ENCODE data around the gene RANBP9.

Gene RANBP9

DNA sequence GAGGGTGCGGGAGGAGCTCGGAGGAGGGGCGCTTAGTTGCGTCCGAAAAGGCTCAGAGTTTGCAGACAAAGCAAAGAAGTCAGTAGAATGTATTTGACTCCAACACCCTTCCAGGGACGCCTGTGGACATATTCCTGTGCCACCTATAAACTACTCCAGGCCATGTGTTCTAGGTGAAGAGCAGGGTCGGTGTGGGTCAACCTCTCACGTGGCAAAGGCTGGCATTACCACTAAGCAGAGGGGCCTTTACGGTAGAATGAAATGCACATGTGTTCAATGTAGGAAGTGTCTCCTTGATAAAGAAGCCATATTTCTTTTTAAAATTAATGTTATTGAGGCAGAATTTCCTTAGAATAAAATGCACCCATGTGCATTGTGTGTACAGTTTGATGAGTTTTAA is 121.8 kb downstream of the RANBP9 start:
- Histone ChIP-seq H3K27ac (no peak overlapping the region), H3K27me3 (no peaks in the 10 kb centered on the region), H3K4me1 (no peaks in the 10 kb centered on the region), H3K9me3 (no peaks in the 10 kb centered on the region), H3K4me3 (no peak overlapping the region), H3K36me3 (peaks cover 29 to 69% (median 67%) of the 10 kb centered on the region in 3 donors)
- DNase-seq = no peak
- intact Hi-C loops (cut with DNase I; ENCODE audit: low total_unique reads) = no loop called here
- TF ChIP-seq, protein P1, sequence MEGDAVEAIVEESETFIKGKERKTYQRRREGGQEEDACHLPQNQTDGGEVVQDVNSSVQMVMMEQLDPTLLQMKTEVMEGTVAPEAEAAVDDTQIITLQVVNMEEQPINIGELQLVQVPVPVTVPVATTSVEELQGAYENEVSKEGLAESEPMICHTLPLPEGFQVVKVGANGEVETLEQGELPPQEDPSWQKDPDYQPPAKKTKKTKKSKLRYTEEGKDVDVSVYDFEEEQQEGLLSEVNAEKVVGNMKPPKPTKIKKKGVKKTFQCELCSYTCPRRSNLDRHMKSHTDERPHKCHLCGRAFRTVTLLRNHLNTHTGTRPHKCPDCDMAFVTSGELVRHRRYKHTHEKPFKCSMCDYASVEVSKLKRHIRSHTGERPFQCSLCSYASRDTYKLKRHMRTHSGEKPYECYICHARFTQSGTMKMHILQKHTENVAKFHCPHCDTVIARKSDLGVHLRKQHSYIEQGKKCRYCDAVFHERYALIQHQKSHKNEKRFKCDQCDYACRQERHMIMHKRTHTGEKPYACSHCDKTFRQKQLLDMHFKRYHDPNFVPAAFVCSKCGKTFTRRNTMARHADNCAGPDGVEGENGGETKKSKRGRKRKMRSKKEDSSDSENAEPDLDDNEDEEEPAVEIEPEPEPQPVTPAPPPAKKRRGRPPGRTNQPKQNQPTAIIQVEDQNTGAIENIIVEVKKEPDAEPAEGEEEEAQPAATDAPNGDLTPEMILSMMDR (IDR thresholded peaks at IDR 0.05) = no peak

DNA sequence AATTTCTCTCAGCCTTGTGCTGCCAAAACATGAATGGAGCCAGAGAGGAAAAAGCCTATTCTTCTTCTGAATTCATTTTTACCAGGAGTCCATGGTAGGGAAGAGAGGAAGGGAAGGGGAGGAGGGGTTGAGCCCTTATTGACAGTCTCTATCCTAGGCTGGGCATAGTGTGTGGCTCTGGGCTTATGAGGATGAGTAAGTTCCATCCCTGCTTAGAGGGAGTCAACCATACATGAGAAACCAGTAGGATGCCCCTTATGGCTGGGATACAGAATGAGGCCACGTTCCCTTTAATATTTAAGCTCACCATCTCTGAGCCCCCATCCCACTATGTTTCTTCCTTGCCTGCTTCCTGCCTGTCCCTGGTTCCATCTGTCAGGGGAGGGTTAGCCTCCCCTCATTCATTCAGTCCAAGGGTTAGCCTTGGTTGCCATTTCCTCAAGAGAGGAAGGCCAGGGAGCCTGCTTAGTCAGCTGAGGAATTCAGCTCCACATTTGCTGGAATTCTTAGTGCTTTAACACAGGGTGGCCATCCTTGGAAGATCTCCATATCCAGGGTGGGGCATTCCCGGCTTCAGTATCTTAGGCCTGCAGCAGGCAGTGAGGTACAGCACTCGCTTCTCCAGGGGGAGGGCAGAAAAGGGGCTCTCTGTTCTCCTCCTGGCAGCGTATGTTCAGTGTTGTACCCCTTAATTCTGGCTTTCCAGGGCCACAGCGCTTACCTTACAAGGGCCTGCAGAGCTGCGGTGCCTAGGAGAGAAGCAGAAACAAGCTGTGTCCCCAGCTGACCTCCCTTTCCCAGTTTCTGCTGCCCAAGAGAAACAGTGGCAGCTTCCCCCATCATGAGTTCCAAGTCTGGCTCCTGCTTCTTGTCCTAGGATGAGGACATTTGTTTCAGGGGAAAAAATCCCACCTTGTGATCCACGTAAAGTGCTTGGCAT is 124.8 kb downstream of the RANBP9 start:
- Histone ChIP-seq H3K9me3 (no peaks in the 10 kb centered on the region), H3K36me3 (peaks cover 31 to 62% (median 51%) of the 10 kb centered on the region in 3 donors), H3K27ac (no peak overlapping the region), H3K4me1 (no peaks in the 10 kb centered on the region), H3K27me3 (no peaks in the 10 kb centered on the region), H3K4me3 (no peak overlapping the region)
- TF ChIP-seq, protein P1 (IDR thresholded peaks at IDR 0.05) = no peak
- intact Hi-C loops (cut with DNase I; ENCODE audit: low total_unique reads) = no loop called here
- DNase-seq = no peak

GRCh38 chr6:13581700-13582229 is 129.9 kb downstream of the RANBP9 start:
- Histone ChIP-seq H3K4me1 (no peaks in the 10 kb centered on the region), H3K4me3 (no peak overlapping the region), H3K27ac (no peak overlapping the region), H3K9me3 (no peaks in the 10 kb centered on the region), H3K36me3 (peaks cover 13 to 39% (median 34%) of the 10 kb centered on the region in 3 donors), H3K27me3 (no peaks in the 10 kb centered on the region)
- TF ChIP-seq, protein P1 (IDR thresholded peaks at IDR 0.05) = no peak
- DNase-seq = no peak
- intact Hi-C loops (cut with DNase I; ENCODE audit: low total_unique reads) = no loop called here

DNA sequence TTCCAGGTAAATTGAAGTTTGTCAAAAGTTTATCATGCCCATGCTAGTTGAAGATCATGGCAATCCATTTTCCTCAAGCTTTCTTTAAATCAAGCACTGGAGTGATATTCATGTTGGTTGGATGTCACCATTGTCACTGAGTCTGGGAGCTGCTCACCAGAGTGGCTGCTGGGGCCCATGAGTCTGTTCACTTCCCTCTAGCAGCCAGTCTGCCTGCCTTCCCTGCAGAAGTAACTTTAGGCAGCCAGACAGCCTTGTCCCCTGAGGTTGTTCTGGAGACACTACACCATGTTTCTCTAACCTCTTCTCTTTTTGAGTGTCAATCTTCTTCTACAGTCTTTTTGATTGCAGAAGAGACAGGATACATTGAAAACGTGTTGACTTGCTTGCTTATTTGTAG is 131.7 kb downstream of the RANBP9 start:
- TF ChIP-seq, protein P1 (IDR thresholded peaks at IDR 0.05) = no peak
- Histone ChIP-seq H3K4me3 (no peak overlapping the region), H3K27me3 (no peaks in the 10 kb centered on the region), H3K36me3 (peaks cover 10 to 29% (median 24%) of the 10 kb centered on the region in 3 donors), H3K27ac (no peak overlapping the region), H3K9me3 (no peaks in the 10 kb centered on the region), H3K4me1 (peaks cover 0 to 4% (median 0%) of the 10 kb centered on the region in 4 donors)
- intact Hi-C loops (cut with DNase I; ENCODE audit: low total_unique reads) = loop anchor here (5.0 to 10.0 kb wide), 2 partner anchors 37 to 245 kb away; partner anchors contain the start of gene NOL7
- DNase-seq = no peak

- Histone ChIP-seq H3K27me3 (no peaks in the 10 kb centered on the region), H3K27ac (no peak overlapping the region)
- intact Hi-C loops (cut with DNase I; ENCODE audit: low total_unique reads) = loop anchor here (5.0 to 10.0 kb wide), 2 partner anchors 39 to 243 kb away; partner anchors contain the start of gene NOL7
Observed at GRCh38 chr6:13577926-13578325, 133.7 kb downstream of the RANBP9 start.

More at GRCh38 chr6:13577926-13578325, 133.7 kb downstream of the RANBP9 start:
- H3K36me3 ChIP-seq = peaks cover 0 to 20% (median 14%) of the 10 kb centered on the region in 3 donors
- H3K9me3 ChIP-seq = no peaks in the 10 kb centered on the region
- no peak for DNase-seq
- peaks cover 0 to 9% (median 5%) of the 10 kb centered on the region in 4 donors for H3K4me1 ChIP-seq
- no peak overlapping the region for H3K4me3 ChIP-seq
- TF ChIP-seq, protein P1 (IDR thresholded peaks at IDR 0.05) = no peak
